Kidney capillary endothelial cell (primary cell): ENCODE measurements around the gene FIBIN.

Source experiments
- DNase-seq: peaks from one replicate; pipeline ENCODE4 v3.0.0-alpha.2; 2018; ENCODE audit warnings: low spot score

The FIBIN gene

GRCh38 chr11:27024865-27025264 lies 31.0 kb downstream of the FIBIN start:
- no peak for DNase-seq

GRCh38 chr11:27025312-27025955 lies 31.5 kb downstream of the FIBIN start:
- no peak for DNase-seq

- no peak for DNase-seq
Measured at GRCh38 chr11:27025957-27026733, 32.2 kb downstream of the FIBIN start.

- no peak for DNase-seq
Measured at GRCh38 chr11:27028561-27028965, 34.7 kb downstream of the FIBIN start.

- DNase-seq = no peak
Measured at GRCh38 chr11:27029966-27030365, 36.1 kb downstream of the FIBIN start.

GRCh38 chr11:27031754-27032153 lies 37.8 kb downstream of the FIBIN start:
- no peak for DNase-seq

- no peak for DNase-seq
Measured at GRCh38 chr11:27039873-27040272, 46.0 kb downstream of the FIBIN start.

- DNase-seq = no peak
Measured at GRCh38 chr11:27040302-27041115, 46.6 kb downstream of the FIBIN start, which contains the start of gene BBOX1. BBOX1 (plus strand) TSS chr11:27040815; CDS start chr11:27055431, 14,616 bp downstream.

- no peak for DNase-seq
Measured at GRCh38 chr11:27041141-27041899, 47.4 kb downstream of the FIBIN start.
